ENCODE results near the gene TSSK3. TPM values are rescaled to one million over a fixed set of nuclear protein-coding genes. Genes with fewer than 3 reads are reported as not detected.

TSSK3 gene
- total and polyA plus RNA-seq, 2 donors (not counting 3 experiments of a cell fraction or from before 2014, with no cell fraction given) = 0.42 to 0.65 TPM

GRCh38 chr1:32342704-32343103, 19.6 kb upstream of the TSSK3 start:
- dilution Hi-C loops (cut with MboI; ENCODE audit: extremely low pct_ligation_motif_present, low sequenced_read_pairs) = no loop called here
- CTCF ChIA-PET = no interaction called here

More at GRCh38 chr1:32342704-32343103, 19.6 kb upstream of the TSSK3 start:
- Histone ChIP-seq H4K20me1 (replicated peaks; ENCODE audit: control insufficient read depth, extremely low read depth, insufficient read depth, low read length) (no peaks in the 10 kb centered on the region), H3K4me3 (replicated peaks in 1 of 3; ENCODE audit: insufficient read depth in 1 of 3, low read depth in 1 of 3, low read length in 3 of 3) (no peak overlapping the region), H3K9me3 (replicated peaks; ENCODE audit: control insufficient read depth, insufficient read depth, low read length) (no peaks in the 10 kb centered on the region), H3K27me3 (ENCODE audit: control insufficient read depth in 2 of 2, insufficient read depth in 2 of 2, low read length in 2 of 2) (no peaks in the 10 kb centered on the region), H3K27ac (ENCODE audit: insufficient read depth, low read depth, low read length) (no peak overlapping the region), H3K4me1 (ENCODE audit: control insufficient read depth, extremely low read depth, insufficient read depth, low read length) (peaks cover 3% of the 10 kb centered on the region), H3K36me3 (ENCODE audit: control insufficient read depth in 2 of 2, extremely low read depth in 1 of 2, insufficient read depth in 2 of 2, low read length in 2 of 2) (no peaks in the 10 kb centered on the region), H3K79me2 (ENCODE audit: control insufficient read depth, insufficient read depth, low read length) (no peaks in the 10 kb centered on the region), H2AFZ (ENCODE audit: low read depth, low read length) (no peak overlapping the region), H3K9me1 (replicated peaks; ENCODE audit: control insufficient read depth, extremely low read depth, insufficient read depth, low read length) (no peaks in the 10 kb centered on the region), H3K9ac (replicated peaks; ENCODE audit: extremely low read depth, insufficient read depth, low read length) (no peak overlapping the region), H3K4me2 (ENCODE audit: insufficient read depth, low read length) (no peak overlapping the region)
- POLR2A ChIA-PET = no interaction called here
- TF ChIP-seq GATA2 (IDR thresholded peaks at IDR 0.05; ENCODE audit: insufficient read depth, insufficient read length, low read depth, low read length) (no peak), MYC (IDR thresholded peaks at IDR 0.05; ENCODE audit: low read depth, low read length) (no peak), JUN (IDR thresholded peaks at IDR 0.05; ENCODE audit: borderline replicate concordance, insufficient read depth, insufficient read length, low read depth) (no peak), MAX (IDR thresholded peaks at IDR 0.05; ENCODE audit: insufficient read depth, insufficient read length) (no peak), POLR2AphosphoS5 (IDR thresholded peaks at IDR 0.05; ENCODE audit: insufficient read depth, low read depth, low read length) (no peak), EZH2 (IDR thresholded peaks at IDR 0.05; ENCODE audit: borderline replicate concordance, low read depth, low read length, severe bottlenecking) (no peak), FOS (IDR thresholded peaks at IDR 0.05; ENCODE audit: borderline replicate concordance, insufficient read depth, low read length) (no peak), POLR2A (IDR thresholded peaks at IDR 0.05; ENCODE audit: low read depth, low read length) (no peak)
- TF ChIP-seq, protein P1, sequence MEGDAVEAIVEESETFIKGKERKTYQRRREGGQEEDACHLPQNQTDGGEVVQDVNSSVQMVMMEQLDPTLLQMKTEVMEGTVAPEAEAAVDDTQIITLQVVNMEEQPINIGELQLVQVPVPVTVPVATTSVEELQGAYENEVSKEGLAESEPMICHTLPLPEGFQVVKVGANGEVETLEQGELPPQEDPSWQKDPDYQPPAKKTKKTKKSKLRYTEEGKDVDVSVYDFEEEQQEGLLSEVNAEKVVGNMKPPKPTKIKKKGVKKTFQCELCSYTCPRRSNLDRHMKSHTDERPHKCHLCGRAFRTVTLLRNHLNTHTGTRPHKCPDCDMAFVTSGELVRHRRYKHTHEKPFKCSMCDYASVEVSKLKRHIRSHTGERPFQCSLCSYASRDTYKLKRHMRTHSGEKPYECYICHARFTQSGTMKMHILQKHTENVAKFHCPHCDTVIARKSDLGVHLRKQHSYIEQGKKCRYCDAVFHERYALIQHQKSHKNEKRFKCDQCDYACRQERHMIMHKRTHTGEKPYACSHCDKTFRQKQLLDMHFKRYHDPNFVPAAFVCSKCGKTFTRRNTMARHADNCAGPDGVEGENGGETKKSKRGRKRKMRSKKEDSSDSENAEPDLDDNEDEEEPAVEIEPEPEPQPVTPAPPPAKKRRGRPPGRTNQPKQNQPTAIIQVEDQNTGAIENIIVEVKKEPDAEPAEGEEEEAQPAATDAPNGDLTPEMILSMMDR (IDR thresholded peaks at IDR 0.05; ENCODE audit: extremely low read depth in 1 of 2, insufficient read depth in 1 of 2, low read depth in 1 of 2, low read length in 2 of 2) = no peak
- DNase-seq (ENCODE audit: low read depth, low spot score) (no peak), FAIRE-seq (no peak)
- intact Hi-C loops (cut with micrococcal nuclease) = no loop called here
- no TSS peak for BruUV-seq (replicated peaks)
